Suprapubic skin (tissue), 4 donors: ENCODE results near the gene TMC2.

Source experiments
- POLR2A ChIP-seq, 2 donors: fragments of 450-650 bp; IDR thresholded peaks; one replicate each; pipeline ENCODE4 v1.6.1; 2017; ENCODE audit warnings: antibody characterized with exemption in 2 of 2, mild to moderate bottlenecking in 2 of 2, moderate library complexity in 2 of 2
- POLR2AphosphoS5 ChIP-seq, 3 donors: sonication (generic); formaldehyde crosslinking; IDR thresholded peaks; one replicate each; pipeline ENCODE4 v1.6.1; 2017; ENCODE audit warnings: antibody characterized with exemption in 3 of 3
- TF ChIP-seq, protein P1 (sequence below), 2 donors: fragments of 200-600 bp in 1 of 2; fragments of 450-650 bp in 1 of 2; sonication (generic) in 1 of 2; IDR thresholded peaks; one replicate each; pipeline ENCODE4 v1.5.1; 2016 to 2019; ENCODE audit warnings: antibody characterized with exemption in 2 of 2, mild to moderate bottlenecking in 1 of 2, moderate library complexity in 1 of 2

DNA sequence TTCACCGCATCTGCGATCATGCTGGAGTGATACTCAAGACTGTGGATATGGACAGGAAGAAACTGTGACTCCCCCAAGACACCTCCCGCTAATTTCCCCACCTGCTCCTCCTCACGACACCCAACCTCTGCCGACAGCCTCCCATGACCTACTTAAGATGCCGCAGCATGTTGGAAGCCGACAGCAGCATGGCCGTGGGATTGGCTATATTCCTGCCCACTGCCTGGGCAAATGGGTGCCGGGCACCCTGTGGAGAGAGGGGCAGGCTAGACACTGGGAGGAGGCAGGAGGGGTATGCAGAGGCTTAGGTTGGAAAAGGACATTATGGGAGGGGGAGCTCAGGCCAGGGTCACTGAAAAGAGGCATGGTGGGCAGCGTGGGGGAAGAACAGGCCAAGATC, 123.2 kb downstream of the TMC2 start:
- TF ChIP-seq, protein P1, sequence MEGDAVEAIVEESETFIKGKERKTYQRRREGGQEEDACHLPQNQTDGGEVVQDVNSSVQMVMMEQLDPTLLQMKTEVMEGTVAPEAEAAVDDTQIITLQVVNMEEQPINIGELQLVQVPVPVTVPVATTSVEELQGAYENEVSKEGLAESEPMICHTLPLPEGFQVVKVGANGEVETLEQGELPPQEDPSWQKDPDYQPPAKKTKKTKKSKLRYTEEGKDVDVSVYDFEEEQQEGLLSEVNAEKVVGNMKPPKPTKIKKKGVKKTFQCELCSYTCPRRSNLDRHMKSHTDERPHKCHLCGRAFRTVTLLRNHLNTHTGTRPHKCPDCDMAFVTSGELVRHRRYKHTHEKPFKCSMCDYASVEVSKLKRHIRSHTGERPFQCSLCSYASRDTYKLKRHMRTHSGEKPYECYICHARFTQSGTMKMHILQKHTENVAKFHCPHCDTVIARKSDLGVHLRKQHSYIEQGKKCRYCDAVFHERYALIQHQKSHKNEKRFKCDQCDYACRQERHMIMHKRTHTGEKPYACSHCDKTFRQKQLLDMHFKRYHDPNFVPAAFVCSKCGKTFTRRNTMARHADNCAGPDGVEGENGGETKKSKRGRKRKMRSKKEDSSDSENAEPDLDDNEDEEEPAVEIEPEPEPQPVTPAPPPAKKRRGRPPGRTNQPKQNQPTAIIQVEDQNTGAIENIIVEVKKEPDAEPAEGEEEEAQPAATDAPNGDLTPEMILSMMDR (IDR thresholded peaks at IDR 0.05): no peak
- TF ChIP-seq POLR2AphosphoS5 (IDR thresholded peaks at IDR 0.05) (no peak), POLR2A (IDR thresholded peaks at IDR 0.05) (no peak)
